Adrenal gland (tissue), 12 donors: ENCODE measurements around the gene ATXN3L. TPM values are rescaled to one million over a fixed set of nuclear protein-coding genes. Genes with fewer than 3 reads are reported as not detected.

Source experiments
- DNase-seq, 7 donors: peaks; one replicate each; pipeline ENCODE4 v3.0.0-alpha.2; 2019 to 2020
- H3K27ac ChIP-seq, 5 donors: fragments of 200-600 bp; sonication (generic) in 4 of 5; 1 replicate in 3 of 5; 2 replicates in 2 of 5; pipeline versions ENCODE4 v1.5.1 to v1.8.0; 2016 to 2020; ENCODE audit warnings: mild to moderate bottlenecking in 1 of 5
- H3K27me3 ChIP-seq: fragments of 200-600 bp; 2 replicates; pipeline ENCODE4 v1.8.0; 2021
- H3K36me3 ChIP-seq, 2 donors: fragments of 200-600 bp; replicated peaks in 1 of 2; 1 replicate in 1 of 2; 2 replicates in 1 of 2; pipeline versions ENCODE4 v1.5.1 to v1.8.0; 2018 to 2022
- H3K4me1 ChIP-seq, 2 donors: fragments of 200-600 bp; replicated peaks in 1 of 2; 1 replicate in 1 of 2; 2 replicates in 1 of 2; pipeline versions ENCODE4 v1.5.1 to v1.8.0; 2018 to 2021
- H3K4me3 ChIP-seq, 4 donors: fragments of 200-600 bp; sonication (generic) in 3 of 4; one replicate each; pipeline ENCODE4 v1.5.1; 2016 to 2018
- H3K9me3 ChIP-seq, 3 donors: fragments of 200-600 bp; sonication (generic) in 1 of 3; replicated peaks in 1 of 3; 1 replicate in 2 of 3; 2 replicates in 1 of 3; pipeline versions ENCODE4 v1.5.1 to v1.8.0; 2016 to 2021
- POLR2A ChIP-seq, 2 donors: fragments of 450-650 bp; IDR thresholded peaks; one replicate each; pipeline ENCODE4 v1.6.1; 2017; ENCODE audit warnings: antibody characterized with exemption in 2 of 2, mild to moderate bottlenecking in 2 of 2, moderate library complexity in 1 of 2
- WGBS, 4 donors: extraction: QIAGEN DNeasy Blood & Tissue Kit in 2 of 4; methylation state at CpG; one replicate each; pipeline versions ENCODE4 v1.1.5 to v1.1.7; 2013 to 2017; 5-methylcytosine and 5-hydroxymethylcytosine counted together
- intact Hi-C, 2 donors: fragments of 100-400 bp; cut with DNase I; formaldehyde crosslinking; loops; one replicate each; pipeline versions ENCODE4 v1.14.1 to v1.15.0; 2022 to 2023
- polyA plus RNA-seq, 3 donors: library from polyadenylated mRNA; stranded (reverse); fragments of 200-250 nt in 2 of 3; fragments of 350-450 nt in 1 of 3; fragmentation: Illumina TruSeq in 1 of 3; extraction: RNeasy Lipid Tissue Mini Kit (QIAGEN cat#74804) in 1 of 3; gene quantifications; one replicate each; pipeline ENCODE4 v1.2.3, GENCODE V29; 2013 to 2014
- total RNA-seq, 9 donors: library from RNA; depleted of rRNA in 4 of 9; stranded (reverse); fragments of >200 nt in 4 of 9; fragments of 120-200 nt in 1 of 9; fragmentation: NEBNext Ultra II Directional in 1 of 9; extraction: Animal tissue kit (Norgen Biotek cat#: 25700) in 1 of 9; gene quantifications; one replicate each; pipeline versions ENCODE4 v1.1.0 to v1.2.4, GENCODE V29; 2013 to 2023
- TF ChIP-seq, protein P1 (sequence below), 6 experiments: fragments of 450-650 bp in 4 of 6; fragments of 200-600 bp in 2 of 6; sonication (generic) in 1 of 6; IDR thresholded peaks; 1 replicate in 5 of 6; 2 replicates in 1 of 6; pipeline versions ENCODE4 v1.5.1 to v1.8.0; 2016 to 2021; ENCODE audit warnings: antibody characterized with exemption in 6 of 6, mild to moderate bottlenecking in 2 of 6, moderate library complexity in 1 of 6
- donor health status: healthy with polysubstance abuse.
- donor health status: Bipolar disorder and iron deficiency.
- donor health status: DM: yes; HTN: yes; CAD: no.
- donor health status: DM: no; HTN: no; CAD: no.
- donor health status: DM: no; HTN: no; CAD: no.
- donor health status: DM: yes; HTN: yes; CAD: no.

ATXN3L gene
- total and polyA plus RNA-seq, 12 donors, result not detected

DNA sequence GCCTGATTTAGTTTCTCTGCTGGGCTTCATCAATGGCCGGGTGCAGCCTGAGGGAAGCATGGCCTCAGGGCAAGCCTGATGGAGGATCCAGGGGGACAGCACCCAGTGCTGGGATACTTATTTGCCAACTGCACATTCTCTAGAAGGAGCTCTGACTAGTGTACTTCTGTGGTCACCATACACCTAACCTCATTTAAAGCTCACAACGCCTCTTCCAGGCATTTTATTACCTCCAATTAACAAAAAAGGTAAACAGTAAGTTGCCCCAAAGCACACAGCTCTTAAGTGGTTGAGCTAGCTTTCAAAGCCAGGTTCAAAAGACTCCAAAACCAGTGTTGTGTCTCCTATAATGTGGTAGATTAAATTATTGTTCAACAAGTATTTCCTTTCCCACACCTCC lies 26.8 kb upstream of the ATXN3L start:
- no peak for DNase-seq
- Histone ChIP-seq H3K36me3 (no peaks in the 10 kb centered on the region), H3K27me3 (peaks cover 5% of the 10 kb centered on the region), H3K27ac (no peak overlapping the region), H3K4me1 (no peaks in the 10 kb centered on the region), H3K4me3 (no peak overlapping the region), H3K9me3 (no peaks in the 10 kb centered on the region)
- intact Hi-C loops, result no loop called here
- 62 to 86% (median 71%) methylated on average over 1 to 2 of the region's 2 CpGs for WGBS, 4 donors
- TF ChIP-seq, protein P1, sequence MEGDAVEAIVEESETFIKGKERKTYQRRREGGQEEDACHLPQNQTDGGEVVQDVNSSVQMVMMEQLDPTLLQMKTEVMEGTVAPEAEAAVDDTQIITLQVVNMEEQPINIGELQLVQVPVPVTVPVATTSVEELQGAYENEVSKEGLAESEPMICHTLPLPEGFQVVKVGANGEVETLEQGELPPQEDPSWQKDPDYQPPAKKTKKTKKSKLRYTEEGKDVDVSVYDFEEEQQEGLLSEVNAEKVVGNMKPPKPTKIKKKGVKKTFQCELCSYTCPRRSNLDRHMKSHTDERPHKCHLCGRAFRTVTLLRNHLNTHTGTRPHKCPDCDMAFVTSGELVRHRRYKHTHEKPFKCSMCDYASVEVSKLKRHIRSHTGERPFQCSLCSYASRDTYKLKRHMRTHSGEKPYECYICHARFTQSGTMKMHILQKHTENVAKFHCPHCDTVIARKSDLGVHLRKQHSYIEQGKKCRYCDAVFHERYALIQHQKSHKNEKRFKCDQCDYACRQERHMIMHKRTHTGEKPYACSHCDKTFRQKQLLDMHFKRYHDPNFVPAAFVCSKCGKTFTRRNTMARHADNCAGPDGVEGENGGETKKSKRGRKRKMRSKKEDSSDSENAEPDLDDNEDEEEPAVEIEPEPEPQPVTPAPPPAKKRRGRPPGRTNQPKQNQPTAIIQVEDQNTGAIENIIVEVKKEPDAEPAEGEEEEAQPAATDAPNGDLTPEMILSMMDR (IDR thresholded peaks at IDR 0.05), result no peak
- TF ChIP-seq POLR2A (IDR thresholded peaks at IDR 0.05), result no peak

DNA sequence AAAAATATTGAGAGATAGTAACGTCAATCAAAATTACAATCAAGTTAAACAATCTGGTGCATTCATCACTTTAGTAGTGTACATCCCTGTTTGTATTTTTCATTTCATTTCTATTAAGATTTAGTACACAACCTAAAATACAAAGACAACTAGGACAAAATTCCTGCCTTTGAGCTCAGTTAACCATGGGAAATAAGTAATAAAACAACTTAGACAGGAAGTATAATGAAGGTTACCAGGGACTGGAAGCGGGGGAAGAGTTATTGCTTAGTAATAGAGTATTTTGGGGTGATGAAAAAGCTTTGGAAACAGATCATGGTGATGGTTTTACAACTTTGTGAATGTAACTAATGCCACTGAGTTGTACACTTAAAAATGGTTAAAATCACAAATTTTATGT lies 25.6 kb upstream of the ATXN3L start:
- Histone ChIP-seq H3K27me3 (peaks cover 5% of the 10 kb centered on the region), H3K27ac (no peak overlapping the region), H3K4me3 (no peak overlapping the region), H3K36me3 (no peaks in the 10 kb centered on the region), H3K9me3 (no peaks in the 10 kb centered on the region), H3K4me1 (no peaks in the 10 kb centered on the region)
- DNase-seq, result no peak
- intact Hi-C loops, result no loop called here
- 82 to 90% (median 83%) methylated on average over 2 of the region's 2 CpGs for WGBS, 4 donors
- TF ChIP-seq, protein P1 (IDR thresholded peaks at IDR 0.05), result no peak
- TF ChIP-seq POLR2A (IDR thresholded peaks at IDR 0.05), result no peak

DNA sequence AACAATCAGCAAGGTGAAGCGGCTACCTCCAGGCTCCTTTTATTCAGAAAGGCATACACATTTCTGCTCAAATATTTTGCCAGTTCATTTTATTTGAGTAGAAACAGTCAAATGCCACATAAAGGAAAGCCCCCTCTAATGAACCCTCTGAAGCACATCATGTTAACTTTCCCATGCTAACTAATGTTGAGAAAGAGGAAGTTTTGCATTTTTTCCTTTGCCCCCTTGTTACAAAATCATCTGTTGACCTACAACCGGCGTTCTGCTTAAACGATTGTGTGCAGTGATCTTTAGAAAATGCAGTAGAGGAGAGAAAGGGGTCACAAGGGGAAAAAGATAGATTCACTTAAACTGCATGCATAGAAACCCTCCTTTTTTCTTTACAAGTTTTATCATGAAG lies 25.2 kb upstream of the ATXN3L start:
- DNase-seq, result no peak
- intact Hi-C loops, result no loop called here
- no peak overlapping the region for H3K4me3 ChIP-seq
- 74 to 78% (median 76%) methylated on average over 4 of the region's 4 CpGs for WGBS, 4 donors
- TF ChIP-seq POLR2A (IDR thresholded peaks at IDR 0.05), result no peak
- TF ChIP-seq, protein P1 (IDR thresholded peaks at IDR 0.05), result no peak
- H3K36me3 ChIP-seq, result no peaks in the 10 kb centered on the region
- no peaks in the 10 kb centered on the region for H3K4me1 ChIP-seq
- no peaks in the 10 kb centered on the region for H3K9me3 ChIP-seq
- no peak overlapping the region for H3K27ac ChIP-seq
- H3K27me3 ChIP-seq, result peaks cover 5% of the 10 kb centered on the region

DNA sequence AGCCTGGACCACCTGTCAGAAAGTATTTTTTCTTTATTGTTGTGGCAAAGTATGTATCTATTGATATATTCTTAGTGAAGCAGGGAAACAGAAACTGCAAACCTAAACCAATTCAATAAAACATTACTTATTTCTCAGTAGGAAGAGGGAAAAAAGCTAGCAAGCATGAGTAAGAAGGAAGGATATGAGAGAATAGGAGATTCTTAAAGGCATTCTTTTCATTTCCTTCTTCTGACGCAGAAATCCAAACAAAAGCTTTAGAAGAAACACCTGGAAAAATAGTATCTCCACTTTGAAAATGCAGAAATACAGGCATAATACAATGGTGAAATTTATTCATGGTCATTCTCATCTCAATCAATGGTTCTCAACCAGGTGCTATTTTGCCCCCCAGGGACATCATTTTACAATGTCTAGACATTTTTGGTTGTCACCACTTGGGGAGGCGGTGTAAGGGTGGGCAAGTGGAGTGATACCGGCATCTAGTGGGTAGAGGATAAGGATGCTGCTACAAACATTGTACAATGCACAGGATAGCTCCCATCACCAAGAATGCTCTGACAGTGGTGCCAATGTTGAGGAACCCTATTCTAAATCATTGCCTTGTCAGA lies 21.7 kb upstream of the ATXN3L start:
- Histone ChIP-seq H3K27ac (no peak overlapping the region), H3K9me3 (no peaks in the 10 kb centered on the region), H3K36me3 (no peaks in the 10 kb centered on the region), H3K27me3 (peaks cover 5% of the 10 kb centered on the region), H3K4me1 (no peaks in the 10 kb centered on the region), H3K4me3 (no peak overlapping the region)
- no peak for TF ChIP-seq POLR2A (IDR thresholded peaks at IDR 0.05)
- TF ChIP-seq, protein P1 (IDR thresholded peaks at IDR 0.05), result no peak
- no peak for DNase-seq
- intact Hi-C loops, result no loop called here
- 81 to 94% (median 86%) methylated on average over 3 of the region's 3 CpGs for WGBS, 4 donors
